SU-DHL-6 (cell line): ENCODE data around the gene CYB5R4.

Experiments used
- EZH2phosphoT487 ChIP-seq: fragments of 200-600 bp; sonication (generic), shearing (Covaris generic); conservative IDR thresholded peaks from 2 replicates; pipeline ENCODE4 v1.6.1; 2018; ENCODE audit warnings: mild to moderate bottlenecking, antibody characterized with exemption, low read length, moderate library complexity, mixed read lengths
- TF ChIP-seq, protein P1 (sequence below): fragments of 200-600 bp; sonication (generic); IDR thresholded peaks from one replicate; pipeline ENCODE4 v1.5.1; 2017; ENCODE audit warnings: antibody characterized with exemption, mild to moderate bottlenecking, low read length, moderate library complexity; ENCODE audit not compliant: insufficient read depth, poor library complexity, severe bottlenecking

GRCh38 chr6:83985715-83986114 lies 126.2 kb downstream of the CYB5R4 start:
- TF ChIP-seq, protein P1, sequence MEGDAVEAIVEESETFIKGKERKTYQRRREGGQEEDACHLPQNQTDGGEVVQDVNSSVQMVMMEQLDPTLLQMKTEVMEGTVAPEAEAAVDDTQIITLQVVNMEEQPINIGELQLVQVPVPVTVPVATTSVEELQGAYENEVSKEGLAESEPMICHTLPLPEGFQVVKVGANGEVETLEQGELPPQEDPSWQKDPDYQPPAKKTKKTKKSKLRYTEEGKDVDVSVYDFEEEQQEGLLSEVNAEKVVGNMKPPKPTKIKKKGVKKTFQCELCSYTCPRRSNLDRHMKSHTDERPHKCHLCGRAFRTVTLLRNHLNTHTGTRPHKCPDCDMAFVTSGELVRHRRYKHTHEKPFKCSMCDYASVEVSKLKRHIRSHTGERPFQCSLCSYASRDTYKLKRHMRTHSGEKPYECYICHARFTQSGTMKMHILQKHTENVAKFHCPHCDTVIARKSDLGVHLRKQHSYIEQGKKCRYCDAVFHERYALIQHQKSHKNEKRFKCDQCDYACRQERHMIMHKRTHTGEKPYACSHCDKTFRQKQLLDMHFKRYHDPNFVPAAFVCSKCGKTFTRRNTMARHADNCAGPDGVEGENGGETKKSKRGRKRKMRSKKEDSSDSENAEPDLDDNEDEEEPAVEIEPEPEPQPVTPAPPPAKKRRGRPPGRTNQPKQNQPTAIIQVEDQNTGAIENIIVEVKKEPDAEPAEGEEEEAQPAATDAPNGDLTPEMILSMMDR: no peak
- no peak for TF ChIP-seq EZH2phosphoT487
